GM13977 (cell line): ENCODE data around the gene TUBB3.
"Not testable (repeated sequence)": the region's sequence is repeated elsewhere in the genome, so short reads cannot be mapped to it uniquely, and the experiment has no call there.

ENCODE experiments used
- DNase-seq: peaks from one replicate; pipeline ENCODE4 v3.0.0; 2012; ENCODE audit warnings: low spot score
- CTCF ChIP-seq: IDR thresholded peaks from 2 replicates; pipeline ENCODE4 v1.5.1; 2012; ENCODE audit warnings: mild to moderate bottlenecking, control low read depth; ENCODE audit not compliant: insufficient read depth; ENCODE audit errors: extremely low read depth, missing control alignments
- in situ Hi-C: fragments of 300-500 bp; cut with MboI; formaldehyde crosslinking; loops from one replicate; pipeline ENCODE4 v1.12.0; 2022; ENCODE audit warnings: low sequenced_read_pairs, low pct_unique_long_range_greater_than_20kb, mixed read lengths, inconsistent platforms; ENCODE audit not compliant: unreplicated experiment

The TUBB3 gene

GRCh38 chr16:89966756-89967155 is 43.6 kb downstream of the TUBB3 start:
- in situ Hi-C loops = no loop called here
- no peak for TF ChIP-seq CTCF
- DNase-seq = no peak

GRCh38 chr16:89967436-89967835 is 44.3 kb downstream of the TUBB3 start:
- in situ Hi-C loops, DNase-seq: not testable (repeated sequence)

GRCh38 chr16:89968074-89968473 is 44.9 kb downstream of the TUBB3 start:
- DNase-seq, in situ Hi-C loops: not testable (repeated sequence)

- no peak for DNase-seq
- in situ Hi-C loops = no loop called here
- no peak for TF ChIP-seq CTCF
These were observed 46.7 kb downstream of the TUBB3 start for GRCh38 chr16:89969741-89970410.

- no peak for TF ChIP-seq CTCF
- in situ Hi-C loops = no loop called here
- DNase-seq = no peak
These were observed 48.5 kb downstream of the TUBB3 start for GRCh38 chr16:89971495-89972243.

- DNase-seq = peak; percentile 100
- in situ Hi-C loops = no loop called here
These were observed 49.4 kb downstream of the TUBB3 start for GRCh38 chr16:89972244-89973234.

More at GRCh38 chr16:89972244-89973234, 49.4 kb downstream of the TUBB3 start:
- TF ChIP-seq CTCF = peak; percentile 20
